Stimulated activated CD4-positive, alpha-beta T cell treated with anti-CD3 and anti-CD28 coated beads, Interleukin-2, amount 100 ng/mL, for 4 hours (primary cell): ENCODE data around the gene CLCNKB.
"Not testable (repeated sequence)": the region's sequence is repeated elsewhere in the genome, so short reads cannot be mapped to it uniquely, and the experiment has no call there.

Experiments
- DNase-seq: peaks from one replicate; pipeline ENCODE4 v3.0.0-alpha.2; 2020; ENCODE audit warnings: low read depth

CLCNKB gene

DNA sequence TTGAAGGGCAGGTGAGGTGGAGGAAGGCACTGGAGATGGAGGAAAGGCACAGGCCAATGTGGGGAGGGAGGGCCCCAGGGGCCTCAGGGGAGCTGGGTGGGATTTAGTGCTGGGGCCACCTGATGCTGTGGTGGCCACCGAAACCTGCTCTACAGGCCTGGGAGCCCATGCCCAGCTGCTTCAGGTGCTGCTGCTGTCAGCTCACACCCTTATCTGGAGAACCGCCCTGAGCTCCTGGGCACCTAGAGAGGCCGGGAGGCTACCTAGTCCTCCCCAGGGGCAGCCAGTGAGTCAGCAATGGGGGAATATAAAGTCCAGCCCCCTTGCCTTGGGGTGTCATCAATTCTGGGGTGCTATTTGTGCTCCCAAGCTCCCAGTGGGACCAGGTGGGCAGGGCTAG is 17.7 kb downstream of the CLCNKB start:
- no peak for DNase-seq

DNA sequence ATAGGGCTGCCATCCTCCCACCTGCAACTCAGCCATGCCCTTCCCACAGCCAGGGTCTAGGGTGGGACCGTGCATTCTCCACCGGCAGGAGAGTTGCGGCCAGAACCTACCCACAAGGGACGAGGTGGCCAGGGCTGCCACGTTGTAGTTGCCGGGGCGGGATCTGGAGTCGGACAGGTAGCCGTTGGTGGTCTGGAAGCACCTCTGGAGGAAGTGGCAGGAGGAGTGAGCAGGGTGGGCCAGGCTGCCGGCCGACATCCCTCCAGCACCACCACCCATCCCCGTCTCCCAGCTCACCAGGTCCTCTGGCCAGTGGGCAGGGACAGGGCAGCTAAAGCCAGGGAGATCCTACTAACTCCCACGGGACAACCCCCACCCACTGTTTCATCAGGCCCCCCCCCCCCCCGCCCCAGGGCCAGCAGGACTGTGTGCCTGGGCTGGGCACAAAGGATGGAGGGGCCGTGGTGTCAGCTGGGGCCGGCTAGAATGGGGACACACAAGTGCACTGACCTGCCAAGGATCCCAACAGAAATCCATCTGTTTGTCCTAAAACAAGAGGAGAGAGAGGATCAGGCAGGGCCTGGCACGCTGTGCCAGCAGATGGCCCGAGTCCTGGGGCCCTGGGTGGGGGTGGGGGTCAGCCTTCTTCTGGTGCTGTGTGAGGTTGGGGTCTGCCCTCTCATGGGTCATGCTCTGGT is 18.6 kb downstream of the CLCNKB start:
- DNase-seq: not testable (repeated sequence)

DNA sequence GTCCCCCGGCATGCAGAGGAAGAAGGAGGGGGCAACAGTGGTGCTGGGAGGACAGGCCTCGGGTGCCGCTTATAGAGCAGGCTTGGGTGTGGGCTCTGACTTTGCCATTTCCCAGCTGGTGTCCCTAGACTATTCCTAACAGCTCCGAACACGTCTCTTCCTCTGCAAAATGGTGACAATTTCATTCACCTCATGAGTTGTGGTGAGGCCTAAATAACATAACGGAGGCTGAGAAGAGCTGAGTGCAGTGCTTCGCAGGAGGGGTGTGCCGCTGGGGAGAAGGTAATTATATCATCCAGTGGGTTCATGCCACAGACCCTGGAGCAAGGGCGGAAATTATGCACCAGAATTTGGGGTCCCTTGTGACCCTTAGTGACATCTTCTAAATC is 19.1 kb downstream of the CLCNKB start:
- not testable (repeated sequence) for DNase-seq

DNA sequence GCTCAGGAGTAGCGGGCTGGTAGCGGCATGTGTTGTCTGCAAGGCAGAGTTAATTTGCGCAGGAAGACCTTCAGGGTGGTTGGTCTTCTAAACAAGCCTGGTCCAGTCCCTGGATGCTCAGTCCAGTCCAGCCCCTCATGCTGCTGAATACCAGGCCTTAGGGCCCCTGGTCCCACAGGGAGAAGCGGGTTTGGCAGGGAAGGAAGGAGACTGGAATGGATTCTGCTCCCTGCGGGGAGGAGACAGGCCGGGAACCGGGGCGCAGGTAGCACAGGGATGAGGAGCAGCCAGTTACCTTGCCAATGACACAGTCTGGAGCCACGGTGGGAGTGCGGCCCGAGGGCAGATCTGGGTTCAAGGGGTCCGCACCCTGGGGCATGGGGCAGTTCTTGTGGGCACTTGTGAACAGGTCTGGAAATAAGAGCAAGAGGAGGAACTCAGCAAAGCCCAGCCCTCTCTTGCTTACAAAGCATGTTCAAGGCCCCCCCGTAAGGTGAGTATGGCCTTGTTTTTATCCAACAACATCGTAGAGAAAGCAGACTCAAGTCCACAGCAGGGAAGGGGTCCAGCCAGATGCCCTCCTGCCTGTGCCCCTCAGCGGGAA is 19.7 kb downstream of the CLCNKB start:
- DNase-seq: no peak

DNA sequence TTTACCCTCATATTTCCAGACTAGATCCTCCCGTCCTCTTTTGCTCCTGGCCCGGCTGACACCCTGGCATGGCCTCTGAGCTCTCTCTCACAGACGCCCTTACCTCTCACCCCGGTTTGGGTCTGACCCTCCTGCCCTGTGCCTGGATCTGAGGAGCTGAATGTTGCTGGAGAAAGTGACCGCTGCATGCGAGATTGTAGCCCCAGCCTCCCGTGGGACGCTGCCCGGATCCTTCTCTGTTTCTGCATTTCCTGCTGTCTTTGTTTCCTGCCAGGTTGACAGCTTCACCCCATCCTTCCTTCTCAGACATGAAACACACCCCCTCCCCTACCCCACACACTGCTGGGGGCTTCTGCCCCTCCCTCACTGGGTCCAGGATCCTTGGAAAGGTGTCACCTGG is 20.3 kb downstream of the CLCNKB start:
- DNase-seq: no peak

DNA sequence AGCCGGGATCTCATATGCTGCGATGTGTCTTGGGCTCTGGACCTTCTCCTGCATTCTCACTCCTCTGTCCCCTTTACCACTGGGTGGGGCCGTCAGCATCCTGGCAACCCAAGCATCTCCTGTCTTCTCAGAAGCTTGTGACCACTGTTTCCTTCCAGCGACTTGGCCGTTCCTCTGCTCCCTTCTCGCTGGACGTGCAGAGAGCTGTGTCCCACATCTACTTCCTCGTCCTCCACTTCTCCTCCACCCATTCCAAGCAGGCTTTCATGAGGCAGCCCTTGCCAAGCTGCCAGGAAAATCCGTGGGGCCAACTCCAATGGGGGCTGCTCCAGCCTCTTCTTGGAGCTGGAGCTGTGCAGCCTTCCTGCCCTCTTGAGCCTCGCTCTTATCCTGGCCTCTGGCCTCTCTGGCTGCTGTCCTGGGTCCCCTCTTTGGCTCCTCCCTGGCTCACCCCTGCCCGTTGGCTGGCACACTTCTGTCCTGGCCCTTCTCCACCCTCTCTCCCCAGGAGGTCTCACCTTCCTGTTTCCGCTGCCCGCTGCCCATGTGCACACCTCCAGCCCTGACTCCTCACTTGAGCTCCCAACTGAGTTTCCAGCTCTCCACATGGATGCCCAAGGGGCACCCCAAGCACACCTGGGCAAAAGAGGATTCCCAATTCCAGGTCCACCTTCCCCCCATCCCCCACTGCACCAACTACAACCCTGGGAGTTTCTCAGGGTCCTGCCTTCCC is 21.1 kb downstream of the CLCNKB start:
- no peak for DNase-seq

DNA sequence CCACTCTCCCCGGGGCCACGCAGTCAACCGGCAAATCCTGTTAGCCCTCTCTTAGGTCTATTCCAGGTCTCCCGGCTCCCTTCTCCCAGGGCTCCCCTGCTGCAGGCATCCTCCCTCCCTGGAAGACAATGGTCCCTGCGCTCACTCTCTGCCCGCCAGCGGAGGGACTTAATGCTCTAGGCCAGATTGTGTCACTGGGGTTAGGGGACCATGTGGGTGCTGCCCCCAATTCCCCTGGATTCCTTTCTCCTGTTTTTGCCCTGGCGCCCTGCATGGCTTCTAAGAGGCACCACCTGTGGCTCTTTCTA is 21.6 kb downstream of the CLCNKB start:
- no peak for DNase-seq

DNA sequence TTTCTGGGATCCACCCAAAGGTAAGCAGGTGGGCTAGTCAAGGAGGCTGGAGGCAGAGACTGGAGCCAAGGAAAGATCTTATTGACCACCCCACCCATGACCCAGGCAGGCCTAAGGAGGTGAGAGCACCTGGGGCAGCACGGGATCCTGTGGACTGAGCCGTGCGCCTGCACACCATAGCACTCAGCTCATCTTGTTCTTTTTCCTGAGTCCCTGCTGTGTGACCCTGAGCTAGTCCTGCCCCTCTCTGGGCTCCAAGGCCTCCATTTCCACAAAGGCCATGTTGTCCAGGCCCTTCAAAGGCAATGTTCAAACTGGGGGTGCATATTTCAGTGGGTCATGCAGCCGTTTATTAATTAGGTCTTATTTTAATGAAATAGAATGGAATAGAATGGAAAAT is 22.7 kb downstream of the CLCNKB start:
- DNase-seq: no peak

DNA sequence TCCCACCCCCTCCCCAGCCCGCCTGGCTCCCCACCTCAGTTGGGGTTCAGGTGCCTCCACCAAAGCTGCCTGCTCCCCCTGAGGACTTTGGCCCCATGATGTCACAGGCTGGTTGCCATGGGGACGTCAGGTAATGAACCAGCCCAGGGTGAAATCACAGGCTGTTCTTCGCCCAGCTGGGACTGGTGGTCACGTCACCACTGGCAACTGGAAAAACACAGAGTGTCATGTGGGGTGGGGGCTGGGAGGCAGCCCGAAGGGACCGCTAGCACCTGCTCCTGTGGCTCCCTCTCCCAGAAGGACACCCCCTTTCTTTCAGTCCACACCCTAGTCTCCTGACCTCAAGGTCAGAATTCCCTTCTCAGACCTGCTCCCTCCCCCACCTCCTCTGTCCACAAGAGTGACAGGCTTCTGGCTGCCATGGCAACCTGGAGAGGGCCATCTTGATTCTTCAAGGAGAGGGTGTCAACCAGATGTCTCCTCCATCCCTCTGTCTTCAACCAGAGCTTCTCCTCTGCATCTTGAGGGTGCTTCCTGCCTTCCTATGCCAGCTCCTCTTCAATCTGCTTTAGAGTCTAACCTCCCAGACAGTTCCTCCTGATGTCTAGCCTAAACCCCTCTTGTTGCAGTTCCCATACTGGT is 23.7 kb downstream of the CLCNKB start:
- DNase-seq: no peak

DNA sequence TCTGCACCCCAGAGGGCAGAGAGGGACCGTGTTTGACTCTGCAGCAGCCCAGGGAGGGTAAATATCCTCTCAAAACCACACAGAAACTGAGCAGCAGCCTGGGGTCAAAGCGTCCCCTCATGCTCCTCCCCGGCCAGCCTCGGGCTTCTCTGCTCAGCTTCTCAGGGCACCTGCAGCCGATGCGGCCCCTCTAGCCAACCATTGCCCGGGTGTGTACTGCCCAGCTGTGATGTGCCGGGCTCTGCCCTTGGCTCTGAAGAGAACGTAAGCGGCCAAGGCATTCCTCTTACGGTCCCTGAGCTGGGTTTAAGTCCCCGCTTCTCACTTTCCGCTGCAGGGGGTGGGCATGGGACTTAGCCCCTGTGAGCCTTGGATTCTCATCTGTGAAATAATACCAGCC is 24.4 kb downstream of the CLCNKB start:
- no peak for DNase-seq

DNA sequence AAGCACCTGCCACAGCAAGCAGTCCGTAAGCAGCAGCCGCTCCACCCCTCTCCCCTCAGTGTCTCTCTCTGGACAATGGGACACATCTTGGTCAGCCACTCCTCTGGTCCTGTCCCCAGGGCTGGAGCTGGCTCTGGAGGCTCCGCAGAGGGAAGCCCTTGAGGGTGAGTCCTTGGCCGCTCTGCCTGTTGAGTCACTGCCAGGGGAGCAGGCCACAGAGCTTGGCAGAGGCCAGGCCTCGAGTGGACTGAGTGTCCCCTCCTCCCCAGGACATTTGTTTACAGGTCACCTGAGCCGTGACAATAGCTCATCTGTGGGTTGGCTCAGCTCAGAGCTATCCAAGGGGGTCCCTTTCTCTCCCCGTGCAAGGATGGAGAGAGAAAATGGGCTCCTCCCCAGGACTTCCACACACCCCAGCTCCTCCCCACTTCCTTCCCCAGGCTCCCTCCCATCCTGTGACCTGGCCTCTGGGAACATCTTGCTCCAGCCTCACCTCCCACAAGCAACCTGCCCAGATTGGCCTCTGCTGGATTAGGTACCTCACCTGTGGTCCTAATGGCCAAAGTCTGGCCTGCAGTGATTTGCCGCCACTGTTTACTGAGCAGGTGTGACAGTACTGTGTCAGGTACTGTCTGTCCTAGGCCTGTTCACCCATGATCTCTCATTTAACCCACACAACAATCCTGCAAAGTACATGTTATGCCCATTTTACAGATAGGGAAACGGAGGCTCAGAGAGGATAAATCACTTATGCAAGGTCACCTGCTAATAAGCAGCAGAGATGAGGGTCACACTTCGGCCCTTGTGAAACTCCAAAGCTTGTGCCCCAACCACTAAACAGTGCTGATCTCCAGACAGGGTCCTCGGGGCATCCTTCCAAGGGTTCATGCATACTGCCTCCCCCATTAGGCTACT is 25.0 kb downstream of the CLCNKB start:
- DNase-seq: no peak

DNA sequence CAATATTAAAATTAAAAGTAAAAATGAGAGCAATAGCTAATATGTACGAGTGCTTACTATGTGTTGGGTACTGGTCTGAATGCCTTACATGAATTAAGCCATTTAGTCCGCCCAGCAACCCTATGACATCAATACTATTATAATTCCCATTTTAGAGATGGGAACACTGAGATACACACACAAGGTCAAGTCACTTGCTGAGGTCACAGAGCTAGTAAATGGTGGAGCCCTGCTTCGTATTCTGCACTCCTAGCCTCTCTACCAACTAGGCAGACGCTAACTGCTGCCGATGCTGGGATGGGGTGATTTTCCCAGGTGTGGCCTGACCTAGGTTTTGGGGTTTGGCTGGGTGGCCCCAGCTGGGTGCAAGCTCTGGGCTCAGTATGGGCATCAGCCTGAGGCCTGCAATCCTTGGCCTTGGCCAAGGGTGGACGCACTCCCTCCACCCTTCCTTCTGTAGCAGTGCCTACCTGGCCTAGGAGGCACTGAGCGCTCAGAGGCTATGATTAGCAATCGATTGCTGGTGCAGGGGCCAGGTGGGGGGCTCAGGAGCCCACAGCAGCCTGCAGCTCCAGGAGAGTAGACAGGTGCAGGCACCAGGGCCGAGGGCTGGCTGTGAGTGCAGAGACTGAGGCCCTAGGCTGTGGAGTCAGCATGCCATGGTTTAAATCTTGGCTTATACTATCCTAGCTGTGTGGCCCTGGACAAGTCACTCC is 27.2 kb downstream of the CLCNKB start:
- DNase-seq: no peak

DNA sequence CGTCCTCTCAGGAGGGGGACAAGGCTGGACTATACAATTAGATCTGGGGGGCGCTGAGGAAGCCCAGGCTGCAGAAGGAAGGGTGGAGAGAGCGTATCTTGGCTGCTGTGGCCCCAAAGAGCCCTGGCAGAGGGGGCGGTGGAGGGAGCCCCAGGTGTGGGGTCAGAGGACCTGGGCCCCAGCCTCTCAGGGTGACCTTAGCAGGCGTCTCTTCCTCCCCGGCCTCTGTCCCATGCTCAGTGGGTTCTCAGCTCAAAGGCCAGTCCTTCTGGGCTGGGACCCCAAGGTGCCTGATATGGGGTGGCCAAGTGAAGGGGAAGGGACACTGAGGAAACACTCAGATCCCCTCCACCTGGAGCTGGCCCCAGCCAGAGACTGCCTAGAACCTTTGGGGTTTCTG is 28.0 kb downstream of the CLCNKB start:
- no peak for DNase-seq

DNA sequence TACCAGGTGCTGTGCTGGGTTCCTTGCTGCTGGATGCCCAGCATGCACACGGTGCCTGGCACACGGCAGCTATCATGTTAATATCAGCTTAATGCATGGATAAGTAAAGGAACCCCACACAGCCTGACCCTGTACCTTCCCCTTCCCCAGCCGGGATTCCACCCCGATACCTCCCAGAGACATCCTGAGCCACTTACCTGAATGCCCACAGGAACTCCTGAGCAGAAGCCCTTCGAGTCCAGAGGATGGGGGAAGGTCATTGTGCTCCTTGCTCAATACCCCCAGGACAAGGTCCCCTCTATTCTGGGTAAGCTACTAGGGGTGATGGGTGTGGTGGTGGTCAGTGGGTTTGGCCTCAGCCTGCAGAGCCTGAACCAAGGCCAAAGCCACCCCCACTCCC is 28.5 kb downstream of the CLCNKB start:
- DNase-seq: no peak

DNA sequence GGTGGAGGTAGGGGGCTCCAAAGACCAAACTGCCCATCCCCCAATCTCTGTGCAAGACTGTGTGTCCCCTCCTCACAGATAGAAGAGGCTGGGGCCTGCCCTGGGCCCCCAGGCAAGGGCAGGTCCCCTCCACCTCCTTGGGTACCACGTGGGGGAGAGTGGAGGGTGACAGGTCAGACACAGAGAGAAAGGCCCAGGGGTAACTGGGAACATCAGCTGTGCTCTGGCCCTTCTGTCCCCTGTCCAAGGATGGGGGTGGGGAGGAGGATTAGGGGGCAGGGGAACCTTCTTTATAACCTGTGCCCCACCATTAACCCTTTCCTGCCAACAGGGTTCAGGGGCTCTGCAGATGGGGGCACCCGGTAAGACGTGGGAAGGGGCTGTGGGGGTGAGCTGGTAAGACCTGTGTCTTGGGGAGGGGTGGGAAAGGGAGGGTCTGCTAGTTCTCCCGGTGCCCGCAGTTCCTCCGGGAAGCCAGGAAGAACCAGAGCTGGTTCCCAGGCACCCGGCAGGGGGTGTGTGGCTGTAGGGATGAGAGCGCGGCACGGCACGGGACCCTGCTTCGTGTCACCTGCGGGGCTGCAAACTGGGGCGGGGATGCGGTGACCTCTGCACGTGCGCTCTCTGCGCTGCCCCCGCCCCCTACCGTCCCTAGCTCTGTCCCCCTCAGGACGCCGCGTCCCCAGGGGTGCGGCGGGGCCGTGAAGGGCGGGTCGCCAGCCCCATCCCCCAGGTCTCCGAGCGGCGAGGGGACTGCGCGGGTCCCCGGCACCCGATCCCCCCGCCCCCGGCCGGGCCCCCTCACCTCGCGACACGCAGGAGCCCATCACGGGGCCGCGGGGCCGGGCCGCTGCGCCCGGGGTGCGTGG is 29.3 kb downstream of the CLCNKB start:
- DNase-seq: no peak

DNA sequence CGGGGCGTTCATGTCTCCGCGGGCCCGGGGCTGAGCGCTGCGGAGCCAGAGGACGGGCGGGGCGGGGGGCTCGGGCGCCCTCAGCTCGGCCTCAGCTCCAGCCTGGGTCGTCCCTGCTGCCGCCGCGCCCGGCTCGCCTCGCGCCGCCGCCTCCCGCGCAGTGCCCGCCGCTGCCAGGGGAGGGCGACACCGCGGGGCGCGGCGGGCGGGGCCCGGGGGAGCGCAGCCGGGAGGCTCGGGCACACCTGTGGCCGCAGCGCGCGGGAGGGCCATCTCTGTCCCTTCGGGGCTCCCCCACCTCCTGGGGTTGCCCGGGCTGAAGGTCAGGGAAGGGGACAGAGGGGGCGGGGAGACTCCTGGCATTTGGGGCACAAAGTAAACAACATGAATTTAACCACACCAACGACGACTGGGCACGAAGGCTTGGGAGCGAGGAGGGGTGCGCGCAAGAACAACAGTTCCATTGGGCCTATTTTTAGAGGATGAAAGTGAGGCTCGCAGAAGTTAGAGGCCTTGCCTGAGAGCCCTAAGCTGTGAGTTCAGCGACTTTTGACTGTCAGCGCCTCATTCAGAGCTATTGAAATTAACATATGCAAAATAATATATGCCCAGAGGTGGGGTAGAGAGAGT is 30.0 kb downstream of the CLCNKB start, which contains the start of gene FAM131C:
Gene FAM131C, minus strand, starts transcription at position 162 of the 630 bp plus-strand sequence. CDS start 209 bp downstream, outside the sequence.
- DNase-seq: peak; percentile 9

DNA sequence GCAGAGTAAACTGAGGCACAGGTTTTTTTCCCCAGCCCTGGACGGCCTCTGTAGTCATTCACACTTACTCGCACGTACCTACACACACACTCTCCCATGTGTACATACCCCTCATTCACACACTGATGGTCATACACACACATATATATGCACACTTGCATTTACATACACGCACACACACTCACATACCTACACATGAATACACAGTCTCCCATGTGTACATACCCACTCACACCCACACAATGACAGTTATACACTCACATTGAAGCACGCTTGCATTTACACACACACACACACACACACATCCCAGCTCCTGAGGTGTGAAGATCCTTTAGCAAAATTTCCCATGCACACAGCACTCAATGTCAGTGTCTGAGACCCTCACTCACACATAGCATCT is 30.6 kb downstream of the CLCNKB start:
- DNase-seq: no peak

DNA sequence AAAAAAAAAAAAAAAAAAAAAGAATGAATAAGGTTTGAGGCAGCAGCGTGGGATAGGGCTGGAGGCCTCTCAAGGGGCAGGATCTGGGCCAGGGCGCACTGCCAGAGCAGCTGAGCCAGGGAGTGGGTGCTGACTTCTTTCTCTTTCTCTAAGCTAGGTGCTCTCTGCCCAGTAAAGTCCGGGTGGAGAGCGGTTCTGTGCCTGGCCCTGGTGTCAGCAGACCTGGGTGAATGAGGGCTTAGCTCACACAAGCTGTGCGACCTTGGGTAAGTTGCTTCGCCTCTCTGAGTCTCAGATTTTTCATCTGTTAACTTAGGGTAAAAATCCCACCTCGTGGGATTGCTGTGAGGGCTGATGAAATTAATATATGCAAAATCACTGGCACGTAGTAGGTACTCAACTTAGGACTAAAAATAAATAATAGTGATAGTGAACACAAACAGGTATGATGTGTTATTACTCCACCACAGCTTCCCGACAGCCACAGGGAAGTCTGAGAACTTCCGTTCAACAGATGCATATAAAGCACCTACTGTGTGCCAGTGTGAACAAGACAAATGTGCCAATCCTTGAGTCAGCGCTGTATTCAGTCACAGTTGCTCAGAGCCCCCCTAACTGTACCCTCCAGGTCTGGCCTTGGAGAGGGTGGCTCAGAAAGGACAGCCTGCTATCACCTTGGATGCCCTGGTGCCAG is 31.9 kb downstream of the CLCNKB start:
- DNase-seq: no peak
